Cortex of kidney (tissue), 1 donor: ENCODE data around the gene ST8SIA1.

Source experiments
- DNase-seq: peaks from one replicate; lab custom pipeline; 2025; lab: John Stamatoyannopoulos, UW

Gene ST8SIA1

GRCh38 chr12:22238211-22238610 is 96.3 kb downstream of the ST8SIA1 start:
- DNase-seq: no peak

DNA sequence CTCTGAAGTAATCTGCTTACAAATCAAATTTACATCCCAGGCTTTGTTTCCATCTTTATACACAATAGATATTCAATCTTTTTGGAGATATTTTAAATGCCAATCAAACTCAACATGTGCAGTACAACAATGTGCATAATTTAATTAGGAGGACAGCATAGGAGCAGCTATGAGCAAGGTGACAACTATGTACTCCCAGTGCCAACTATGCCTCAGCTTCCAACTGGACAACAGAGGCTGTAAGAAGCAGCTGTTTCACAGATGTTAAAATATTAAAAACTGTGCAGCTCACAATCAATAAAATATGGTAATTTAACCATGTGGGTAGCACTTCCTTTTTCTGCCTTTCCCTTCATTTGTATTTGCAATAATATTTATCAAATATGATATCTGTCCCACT is 99.9 kb downstream of the ST8SIA1 start:
- DNase-seq: no peak

DNA sequence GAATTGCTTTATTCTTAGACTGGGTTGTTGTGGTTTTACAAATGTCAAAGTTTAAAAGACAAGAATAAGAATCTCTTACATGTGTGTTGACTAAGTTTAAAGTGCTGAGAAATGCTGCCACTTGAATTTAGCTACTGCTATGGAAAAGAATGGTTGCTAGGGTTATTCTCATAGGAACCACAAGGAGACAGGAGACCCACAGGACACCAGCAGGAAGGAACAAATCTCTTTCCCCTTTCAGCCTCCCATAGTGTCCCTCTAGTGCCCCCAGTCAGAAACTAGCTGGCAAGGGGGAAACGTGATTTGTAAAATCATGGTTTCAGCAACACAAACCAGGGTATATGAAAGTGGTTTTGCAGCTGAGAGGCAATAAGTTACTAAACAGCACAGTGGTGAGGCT is 102.7 kb downstream of the ST8SIA1 start:
- DNase-seq: no peak

DNA sequence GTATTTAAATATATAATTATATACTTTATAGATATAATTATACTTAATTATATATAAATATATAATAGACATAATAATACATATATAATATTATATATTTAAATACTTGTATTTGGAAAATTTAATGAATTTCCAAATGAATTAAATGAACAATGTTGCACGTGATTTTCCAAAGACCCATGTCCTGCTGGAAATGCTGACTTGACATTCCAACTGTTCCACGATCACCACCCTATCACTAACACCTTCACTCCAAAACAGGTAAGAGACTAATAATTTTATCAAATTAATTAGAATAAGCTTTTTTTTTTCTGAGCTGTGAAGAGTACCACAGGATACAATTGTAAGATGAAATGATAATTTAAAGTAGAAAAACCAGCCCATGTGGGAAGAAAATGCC is 103.4 kb downstream of the ST8SIA1 start:
- no peak for DNase-seq

GRCh38 chr12:22230280-22230794 is 104.2 kb downstream of the ST8SIA1 start:
- DNase-seq: no peak

- no peak for DNase-seq
Measured at GRCh38 chr12:22229652-22230279, 104.7 kb downstream of the ST8SIA1 start.

DNA sequence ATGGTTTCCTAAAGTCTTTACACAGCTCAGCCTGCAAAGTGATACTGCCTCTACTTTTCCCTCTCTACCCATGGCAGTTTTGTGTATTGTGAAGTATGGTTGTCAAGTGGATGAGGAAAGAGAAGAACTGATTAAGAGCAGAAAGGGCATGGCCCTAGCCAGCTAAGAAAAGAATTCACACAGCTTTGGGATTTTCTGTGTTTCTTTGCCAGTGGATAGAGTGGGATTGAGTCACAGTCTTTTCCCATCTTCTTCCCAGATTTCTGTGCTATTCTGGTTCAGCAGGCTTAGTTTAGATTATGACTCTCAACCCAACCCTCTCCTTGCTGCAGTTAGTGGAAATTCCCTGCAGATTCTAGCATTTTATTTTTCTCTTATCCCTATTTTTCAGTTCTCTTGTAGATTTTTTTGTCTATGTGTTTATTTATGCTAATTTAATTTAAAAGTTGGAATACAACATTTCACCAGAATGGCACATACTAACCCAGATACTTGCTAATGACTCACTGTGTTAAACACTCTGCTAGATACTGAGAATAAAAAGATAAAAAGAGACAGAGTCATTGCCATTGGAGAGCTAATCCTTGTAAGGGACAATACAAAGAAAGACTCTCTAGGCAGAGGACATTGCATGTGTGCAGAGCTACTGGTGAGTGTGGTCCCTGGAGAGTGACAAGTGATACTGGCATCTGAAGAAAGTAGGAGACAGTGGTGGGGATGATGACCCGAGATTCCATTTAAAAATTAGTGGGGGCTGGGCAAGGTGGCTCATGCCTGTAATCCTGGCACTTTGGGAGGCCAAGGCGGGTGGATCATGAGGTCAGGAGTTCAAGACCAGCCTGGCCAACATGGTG is 106.3 kb downstream of the ST8SIA1 start:
- no peak for DNase-seq

DNA sequence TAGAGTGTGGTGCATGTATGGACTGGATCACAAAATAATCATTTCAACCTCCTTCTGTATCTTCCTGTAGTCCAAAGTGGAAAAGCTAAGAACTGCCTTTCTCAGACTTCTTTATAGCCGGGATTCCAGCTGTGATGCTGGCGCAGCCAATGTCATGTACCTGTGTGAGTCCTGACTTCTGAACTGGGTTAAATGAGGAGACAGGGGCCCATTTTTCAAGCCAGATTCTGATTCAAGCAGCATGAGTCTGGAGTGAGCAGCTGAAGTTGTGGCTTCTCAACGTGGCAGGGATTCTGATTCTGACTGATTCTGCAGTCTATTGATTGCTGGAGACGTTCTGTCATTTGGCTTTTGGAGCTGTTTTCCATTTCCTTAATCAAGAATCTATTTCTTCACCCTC is 111.2 kb downstream of the ST8SIA1 start:
- no peak for DNase-seq

GRCh38 chr12:22217556-22217955 is 117.0 kb downstream of the ST8SIA1 start:
- DNase-seq: no peak

GRCh38 chr12:22215467-22216253 is 118.8 kb downstream of the ST8SIA1 start:
- DNase-seq: no peak

- no peak for DNase-seq
Measured at GRCh38 chr12:22211128-22211527, 123.4 kb downstream of the ST8SIA1 start.

- DNase-seq: no peak
Measured at GRCh38 chr12:22209422-22209821, 125.1 kb downstream of the ST8SIA1 start.

GRCh38 chr12:22206111-22206728 is 128.3 kb downstream of the ST8SIA1 start:
- no peak for DNase-seq

DNA sequence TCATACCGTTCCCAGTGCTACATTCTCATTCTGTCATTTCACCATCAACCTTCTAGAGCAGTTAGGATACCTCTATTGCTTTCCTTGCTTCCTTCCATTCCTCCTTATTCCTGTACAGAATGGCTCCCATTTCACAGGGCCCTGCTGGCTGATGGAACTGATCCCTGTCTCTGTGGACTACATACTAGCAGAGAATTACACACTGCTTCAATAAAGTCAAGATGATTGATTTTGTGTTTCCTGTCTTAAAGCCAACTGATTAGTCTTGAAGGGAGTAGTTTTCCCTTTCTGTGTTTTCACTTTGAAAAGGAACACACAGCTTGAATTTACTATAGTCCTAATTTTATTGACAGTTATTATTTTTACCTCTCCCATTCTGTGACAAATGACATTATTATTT is 130.1 kb downstream of the ST8SIA1 start:
- DNase-seq: no peak

GRCh38 chr12:22202847-22203246 is 131.7 kb downstream of the ST8SIA1 start:
- DNase-seq: no peak

DNA sequence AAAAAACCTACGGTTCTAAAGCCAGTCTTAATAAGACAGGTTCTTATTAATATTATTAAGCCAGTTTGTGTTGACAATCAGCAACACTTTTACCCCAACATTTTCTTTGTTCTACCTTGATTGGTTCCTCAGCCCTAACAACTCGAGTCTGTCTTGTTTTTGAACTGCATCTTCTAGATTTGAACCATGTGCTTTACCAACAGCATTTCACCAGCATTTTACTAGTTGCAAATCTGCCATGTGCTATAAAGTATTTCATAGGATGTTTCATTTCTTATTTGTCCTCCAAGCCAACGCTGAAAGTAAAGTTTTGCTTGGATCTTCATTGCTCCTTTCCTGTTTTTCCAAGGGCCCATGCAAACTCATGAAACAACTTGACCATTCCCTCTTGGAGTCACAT is 133.4 kb downstream of the ST8SIA1 start:
- no peak for DNase-seq

- no peak for DNase-seq
Measured at GRCh38 chr12:22196236-22196635, 138.3 kb downstream of the ST8SIA1 start.

DNA sequence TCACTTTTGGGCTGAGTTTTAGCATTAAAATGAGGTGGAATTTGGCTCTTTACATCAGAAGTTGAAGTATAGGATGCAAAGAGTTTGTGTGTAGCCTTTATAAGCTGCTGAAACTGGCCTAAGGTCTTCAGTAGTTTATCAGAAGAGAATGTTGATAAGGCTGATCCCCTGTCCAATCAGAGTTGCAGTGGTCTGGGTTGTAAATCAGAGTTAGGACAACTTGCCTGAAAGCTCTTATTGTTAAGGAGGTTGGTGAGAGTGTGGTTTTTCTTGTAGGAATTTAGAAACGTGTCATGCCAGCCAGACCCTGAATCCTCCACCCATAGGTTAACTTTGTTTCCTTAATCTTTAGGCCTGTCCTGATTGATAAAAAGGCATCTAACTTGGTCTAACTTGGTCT is 143.5 kb downstream of the ST8SIA1 start:
- DNase-seq: no peak

- no peak for DNase-seq
Measured at GRCh38 chr12:22188431-22188830, 146.1 kb downstream of the ST8SIA1 start.

- DNase-seq: no peak
Measured at GRCh38 chr12:22180705-22181104, 153.8 kb downstream of the ST8SIA1 start.

DNA sequence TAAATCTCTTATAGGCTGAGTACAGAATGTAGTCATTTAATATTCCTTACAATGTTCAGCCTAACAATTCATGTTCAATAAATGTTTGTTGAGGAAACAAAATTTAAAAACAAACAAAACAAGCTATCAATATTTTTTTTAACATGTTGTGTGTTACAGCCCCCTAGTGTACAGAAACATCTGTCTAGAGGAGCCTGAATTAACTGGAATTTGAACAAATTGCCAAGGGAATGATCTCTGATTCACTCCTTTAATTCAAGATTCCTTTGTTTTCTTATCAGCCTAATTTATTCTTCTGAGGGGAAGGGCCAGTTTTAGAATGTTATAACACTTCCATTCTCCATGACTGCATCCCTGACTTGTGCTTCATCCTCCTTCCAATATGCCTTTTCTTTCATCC is 161.3 kb downstream of the ST8SIA1 start:
- no peak for DNase-seq

DNA sequence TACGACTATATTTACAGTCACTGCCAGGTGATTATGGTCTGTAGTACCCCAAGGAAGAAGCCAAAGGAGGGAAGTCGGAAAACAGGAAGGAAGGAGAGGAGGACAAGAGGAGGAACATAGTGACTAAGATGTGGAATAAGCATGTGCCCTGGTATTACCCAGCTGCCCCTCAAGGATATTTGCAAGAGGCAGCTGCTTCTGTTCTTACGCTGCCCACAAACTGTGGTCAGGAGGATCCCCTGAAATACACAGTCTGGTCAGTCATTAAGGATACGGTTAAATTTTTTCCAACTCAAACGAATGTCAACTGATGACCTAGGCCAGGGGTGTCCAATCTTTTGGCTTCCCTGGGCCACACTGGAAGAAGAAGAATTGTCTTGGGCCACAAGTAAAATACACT is 162.0 kb downstream of the ST8SIA1 start:
- DNase-seq: no peak
